ENCODE results near the gene BRIP1.

GRCh38 chr17:61832463-61832862, 30.9 kb downstream of the BRIP1 start:
- TF ChIP-seq OSR1 (CRISPR knock-in tag; IDR thresholded peaks at IDR 0.05), result no peak
- TF ChIP-seq CSDC2 (CRISPR knock-in tag; IDR thresholded peaks at IDR 0.05), result no peak
- no peak for TF ChIP-seq SNAI2 (CRISPR knock-in tag; IDR thresholded peaks at IDR 0.05)
- no peak for TF ChIP-seq ZFP3 (CRISPR knock-in tag; IDR thresholded peaks at IDR 0.05)
- TF ChIP-seq TCF4 (CRISPR knock-in tag; IDR thresholded peaks at IDR 0.05; ENCODE audit: borderline replicate concordance), result no peak
- TF ChIP-seq PATZ1 (CRISPR knock-in tag; IDR thresholded peaks at IDR 0.05; ENCODE audit: borderline replicate concordance), result no peak
- TF ChIP-seq ISL1 (CRISPR knock-in tag; IDR thresholded peaks at IDR 0.05), result no peak
- no peak for TF ChIP-seq CREB5 (CRISPR knock-in tag; IDR thresholded peaks at IDR 0.05; ENCODE audit: low read depth)
- no peak for TF ChIP-seq ESRRG (CRISPR knock-in tag; IDR thresholded peaks at IDR 0.05)
- no peak for TF ChIP-seq RARB (CRISPR knock-in tag; IDR thresholded peaks at IDR 0.05)

Measured in SK-N-SH treated with all-trans-retinoic acid at 6 μM for 48 hours (cell line).